Measurements from ENCODE around the gene PPRC1. TPM values are rescaled to one million over a fixed set of nuclear protein-coding genes. Genes with fewer than 3 reads are reported as not detected.

PPRC1 gene
- total RNA-seq, 1 experiment from 2014 or later: 79.4 TPM

DNA sequence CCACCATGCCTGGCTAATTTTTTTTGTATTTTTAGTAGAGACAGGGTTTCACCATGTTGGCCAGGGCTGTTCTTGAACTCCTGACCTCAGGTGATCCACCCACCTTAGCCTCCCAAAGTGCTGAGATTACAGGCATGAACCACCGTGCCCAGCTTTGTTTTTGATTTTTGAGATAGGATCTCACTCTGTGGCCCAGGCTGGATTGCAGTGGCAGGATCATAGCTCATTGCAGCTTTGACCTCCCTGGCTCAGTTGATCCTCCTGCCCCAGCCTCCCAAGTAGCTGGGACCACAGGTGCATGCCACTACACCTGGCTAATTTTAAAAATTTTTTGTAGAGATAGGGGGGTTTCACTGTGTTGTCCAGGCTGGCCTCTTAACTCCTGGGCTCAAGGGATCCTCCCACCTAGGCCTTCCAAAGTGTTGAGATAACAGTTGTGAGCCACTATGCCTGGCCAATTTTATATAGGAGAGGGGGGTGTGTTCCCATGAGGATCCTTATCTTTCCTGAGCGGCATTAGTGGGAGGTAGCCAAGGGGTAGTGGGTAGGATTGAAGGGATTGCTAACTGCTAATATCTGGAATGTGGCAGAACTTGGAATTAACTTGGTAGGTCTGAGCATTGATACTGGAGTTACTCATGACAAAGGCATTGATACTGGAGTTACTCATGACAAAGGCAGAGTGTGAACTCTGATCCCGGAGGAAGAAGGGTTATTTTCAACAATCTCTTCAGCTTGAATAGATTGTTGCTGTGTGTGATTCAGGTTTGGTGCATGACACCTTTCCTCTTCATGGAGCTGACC lies 18.3 kb downstream of the PPRC1 start:
- CTCF ChIA-PET: interaction anchor here (0.9 to 3.6 kb wide), 11 partner anchors 14 to 310 kb away, joined by 3 to 18 read pairs (median 4); partner anchors contain the start of gene PPRC1
- POLR2A ChIA-PET: interaction anchor here (0.6 to 1.5 kb wide), 8 partner anchors 11 to 95 kb away, joined by 3 to 9 read pairs (median 4); partner anchors contain the start of gene ARMH3
- Mint-ChIP-seq H3K27ac (peak overlapping the region; percentile 99), H3K4me3 (peak overlapping the region; percentile 98), H3K9me3 (no peaks in the 10 kb centered on the region), H3K36me3 (peaks cover 67% of the 10 kb centered on the region), H3K4me1 (peaks cover 24% of the 10 kb centered on the region), H3K27me3 (ENCODE audit: low read depth) (no peaks in the 10 kb centered on the region)
- TF ChIP-seq, protein P1, sequence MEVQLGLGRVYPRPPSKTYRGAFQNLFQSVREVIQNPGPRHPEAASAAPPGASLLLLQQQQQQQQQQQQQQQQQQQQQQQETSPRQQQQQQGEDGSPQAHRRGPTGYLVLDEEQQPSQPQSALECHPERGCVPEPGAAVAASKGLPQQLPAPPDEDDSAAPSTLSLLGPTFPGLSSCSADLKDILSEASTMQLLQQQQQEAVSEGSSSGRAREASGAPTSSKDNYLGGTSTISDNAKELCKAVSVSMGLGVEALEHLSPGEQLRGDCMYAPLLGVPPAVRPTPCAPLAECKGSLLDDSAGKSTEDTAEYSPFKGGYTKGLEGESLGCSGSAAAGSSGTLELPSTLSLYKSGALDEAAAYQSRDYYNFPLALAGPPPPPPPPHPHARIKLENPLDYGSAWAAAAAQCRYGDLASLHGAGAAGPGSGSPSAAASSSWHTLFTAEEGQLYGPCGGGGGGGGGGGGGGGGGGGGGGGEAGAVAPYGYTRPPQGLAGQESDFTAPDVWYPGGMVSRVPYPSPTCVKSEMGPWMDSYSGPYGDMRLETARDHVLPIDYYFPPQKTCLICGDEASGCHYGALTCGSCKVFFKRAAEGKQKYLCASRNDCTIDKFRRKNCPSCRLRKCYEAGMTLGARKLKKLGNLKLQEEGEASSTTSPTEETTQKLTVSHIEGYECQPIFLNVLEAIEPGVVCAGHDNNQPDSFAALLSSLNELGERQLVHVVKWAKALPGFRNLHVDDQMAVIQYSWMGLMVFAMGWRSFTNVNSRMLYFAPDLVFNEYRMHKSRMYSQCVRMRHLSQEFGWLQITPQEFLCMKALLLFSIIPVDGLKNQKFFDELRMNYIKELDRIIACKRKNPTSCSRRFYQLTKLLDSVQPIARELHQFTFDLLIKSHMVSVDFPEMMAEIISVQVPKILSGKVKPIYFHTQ (CRISPR knock-in tag; IDR thresholded peaks at IDR 0.05): no peak
- no peak for TF ChIP-seq CREB1 (CRISPR knock-in tag; IDR thresholded peaks at IDR 0.05)
- TF ChIP-seq, protein P2, sequence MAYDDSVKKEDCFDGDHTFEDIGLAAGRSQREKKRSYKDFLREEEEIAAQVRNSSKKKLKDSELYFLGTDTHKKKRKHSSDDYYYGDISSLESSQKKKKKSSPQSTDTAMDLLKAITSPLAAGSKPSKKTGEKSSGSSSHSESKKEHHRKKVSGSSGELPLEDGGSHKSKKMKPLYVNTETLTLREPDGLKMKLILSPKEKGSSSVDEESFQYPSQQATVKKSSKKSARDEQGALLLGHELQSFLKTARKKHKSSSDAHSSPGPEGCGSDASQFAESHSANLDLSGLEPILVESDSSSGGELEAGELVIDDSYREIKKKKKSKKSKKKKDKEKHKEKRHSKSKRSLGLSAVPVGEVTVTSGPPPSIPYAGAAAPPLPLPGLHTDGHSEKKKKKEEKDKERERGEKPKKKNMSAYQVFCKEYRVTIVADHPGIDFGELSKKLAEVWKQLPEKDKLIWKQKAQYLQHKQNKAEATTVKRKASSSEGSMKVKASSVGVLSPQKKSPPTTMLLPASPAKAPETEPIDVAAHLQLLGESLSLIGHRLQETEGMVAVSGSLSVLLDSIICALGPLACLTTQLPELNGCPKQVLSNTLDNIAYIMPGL (CRISPR knock-in tag; IDR thresholded peaks at IDR 0.05): peak; percentile 6; the same call in 1 of the 2 replicates
- TF ChIP-seq, protein P3, sequence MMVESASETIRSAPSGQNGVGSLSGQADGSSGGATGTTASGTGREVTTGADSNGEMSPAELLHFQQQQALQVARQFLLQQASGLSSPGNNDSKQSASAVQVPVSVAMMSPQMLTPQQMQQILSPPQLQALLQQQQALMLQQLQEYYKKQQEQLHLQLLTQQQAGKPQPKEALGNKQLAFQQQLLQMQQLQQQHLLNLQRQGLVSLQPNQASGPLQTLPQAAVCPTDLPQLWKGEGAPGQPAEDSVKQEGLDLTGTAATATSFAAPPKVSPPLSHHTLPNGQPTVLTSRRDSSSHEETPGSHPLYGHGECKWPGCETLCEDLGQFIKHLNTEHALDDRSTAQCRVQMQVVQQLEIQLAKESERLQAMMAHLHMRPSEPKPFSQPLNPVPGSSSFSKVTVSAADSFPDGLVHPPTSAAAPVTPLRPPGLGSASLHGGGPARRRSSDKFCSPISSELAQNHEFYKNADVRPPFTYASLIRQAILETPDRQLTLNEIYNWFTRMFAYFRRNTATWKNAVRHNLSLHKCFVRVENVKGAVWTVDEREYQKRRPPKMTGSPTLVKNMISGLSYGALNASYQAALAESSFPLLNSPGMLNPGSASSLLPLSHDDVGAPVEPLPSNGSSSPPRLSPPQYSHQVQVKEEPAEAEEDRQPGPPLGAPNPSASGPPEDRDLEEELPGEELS (CRISPR knock-in tag; IDR thresholded peaks at IDR 0.05): no peak
- TF ChIP-seq NFYB (CRISPR knock-in tag; conservative IDR thresholded peaks at IDR 0.05; ENCODE audit: low read depth): no peak
- TF ChIP-seq HMGA2 (CRISPR knock-in tag; IDR thresholded peaks at IDR 0.05): no peak
- TF ChIP-seq, protein P4, sequence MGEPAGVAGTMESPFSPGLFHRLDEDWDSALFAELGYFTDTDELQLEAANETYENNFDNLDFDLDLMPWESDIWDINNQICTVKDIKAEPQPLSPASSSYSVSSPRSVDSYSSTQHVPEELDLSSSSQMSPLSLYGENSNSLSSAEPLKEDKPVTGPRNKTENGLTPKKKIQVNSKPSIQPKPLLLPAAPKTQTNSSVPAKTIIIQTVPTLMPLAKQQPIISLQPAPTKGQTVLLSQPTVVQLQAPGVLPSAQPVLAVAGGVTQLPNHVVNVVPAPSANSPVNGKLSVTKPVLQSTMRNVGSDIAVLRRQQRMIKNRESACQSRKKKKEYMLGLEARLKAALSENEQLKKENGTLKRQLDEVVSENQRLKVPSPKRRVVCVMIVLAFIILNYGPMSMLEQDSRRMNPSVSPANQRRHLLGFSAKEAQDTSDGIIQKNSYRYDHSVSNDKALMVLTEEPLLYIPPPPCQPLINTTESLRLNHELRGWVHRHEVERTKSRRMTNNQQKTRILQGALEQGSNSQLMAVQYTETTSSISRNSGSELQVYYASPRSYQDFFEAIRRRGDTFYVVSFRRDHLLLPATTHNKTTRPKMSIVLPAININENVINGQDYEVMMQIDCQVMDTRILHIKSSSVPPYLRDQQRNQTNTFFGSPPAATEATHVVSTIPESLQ (CRISPR knock-in tag; IDR thresholded peaks at IDR 0.05): no peak
- no peak for TF ChIP-seq FOXK1 (CRISPR knock-in tag; IDR thresholded peaks at IDR 0.05)
- ATAC-seq (no peak; the same call in 1 of the 2 replicates), DNase-seq (ENCODE audit: low spot score) (no peak)

DNA sequence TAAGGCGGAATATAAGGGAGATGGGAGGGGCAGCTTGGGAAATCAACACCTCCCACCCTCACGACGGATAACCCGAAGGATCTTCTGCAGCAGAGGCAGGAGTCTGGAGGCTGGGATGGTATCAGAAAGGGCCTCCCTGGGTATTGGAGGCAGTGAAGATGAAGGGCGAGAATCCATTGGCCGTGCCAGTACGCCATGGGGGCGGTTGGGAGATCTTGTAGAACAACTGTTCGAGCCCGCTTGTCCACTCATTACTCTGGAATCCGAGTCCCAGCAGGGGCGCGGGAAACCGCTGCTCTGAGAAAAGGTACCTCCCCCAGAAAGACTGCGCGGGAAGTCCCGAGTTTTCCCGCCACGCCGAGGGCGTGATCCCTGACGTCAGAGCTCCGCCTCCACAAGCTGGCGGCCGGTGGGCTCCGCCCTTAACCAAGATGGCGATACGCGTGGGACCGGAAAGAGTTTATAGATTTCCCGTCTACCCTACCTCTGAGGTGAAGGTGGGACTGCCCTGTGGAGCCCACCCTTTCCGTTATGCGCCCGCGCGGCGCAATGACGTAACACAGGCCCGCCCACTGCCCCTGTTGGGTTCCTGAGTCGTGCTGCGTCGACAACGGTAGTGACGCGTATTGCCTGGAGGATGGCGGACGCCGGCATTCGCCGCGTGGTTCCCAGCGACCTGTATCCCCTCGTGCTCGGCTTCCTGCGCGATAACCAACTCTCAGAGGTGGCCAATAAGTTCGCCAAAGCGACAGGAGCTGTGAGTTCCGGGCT lies 19.1 kb downstream of the PPRC1 start, which contains the start of gene NOLC1:
Gene NOLC1, plus strand, starts transcription at position 616 of the 771 bp plus-strand sequence. Its CDS starts 22 bp downstream, at position 638.
- CTCF ChIA-PET: interaction anchor here (0.9 to 3.6 kb wide), 11 partner anchors 13 to 311 kb away, joined by 3 to 18 read pairs (median 4); partner anchors contain the start of gene PPRC1
- TF ChIP-seq FOXP1 (CRISPR knock-in tag; IDR thresholded peaks at IDR 0.05; ENCODE audit: borderline replicate concordance) (peak; percentile 95; the same call in 1 of the 2 replicates), TP53 (CRISPR knock-in tag; IDR thresholded peaks at IDR 0.05) (peak; percentile 93), JAZF1 (CRISPR knock-in tag; IDR thresholded peaks at IDR 0.05) (no peak)
- TF ChIP-seq, protein P1 (CRISPR knock-in tag; IDR thresholded peaks at IDR 0.05): no peak; the same call in 1 of the 2 replicates
- TF ChIP-seq, protein P5, sequence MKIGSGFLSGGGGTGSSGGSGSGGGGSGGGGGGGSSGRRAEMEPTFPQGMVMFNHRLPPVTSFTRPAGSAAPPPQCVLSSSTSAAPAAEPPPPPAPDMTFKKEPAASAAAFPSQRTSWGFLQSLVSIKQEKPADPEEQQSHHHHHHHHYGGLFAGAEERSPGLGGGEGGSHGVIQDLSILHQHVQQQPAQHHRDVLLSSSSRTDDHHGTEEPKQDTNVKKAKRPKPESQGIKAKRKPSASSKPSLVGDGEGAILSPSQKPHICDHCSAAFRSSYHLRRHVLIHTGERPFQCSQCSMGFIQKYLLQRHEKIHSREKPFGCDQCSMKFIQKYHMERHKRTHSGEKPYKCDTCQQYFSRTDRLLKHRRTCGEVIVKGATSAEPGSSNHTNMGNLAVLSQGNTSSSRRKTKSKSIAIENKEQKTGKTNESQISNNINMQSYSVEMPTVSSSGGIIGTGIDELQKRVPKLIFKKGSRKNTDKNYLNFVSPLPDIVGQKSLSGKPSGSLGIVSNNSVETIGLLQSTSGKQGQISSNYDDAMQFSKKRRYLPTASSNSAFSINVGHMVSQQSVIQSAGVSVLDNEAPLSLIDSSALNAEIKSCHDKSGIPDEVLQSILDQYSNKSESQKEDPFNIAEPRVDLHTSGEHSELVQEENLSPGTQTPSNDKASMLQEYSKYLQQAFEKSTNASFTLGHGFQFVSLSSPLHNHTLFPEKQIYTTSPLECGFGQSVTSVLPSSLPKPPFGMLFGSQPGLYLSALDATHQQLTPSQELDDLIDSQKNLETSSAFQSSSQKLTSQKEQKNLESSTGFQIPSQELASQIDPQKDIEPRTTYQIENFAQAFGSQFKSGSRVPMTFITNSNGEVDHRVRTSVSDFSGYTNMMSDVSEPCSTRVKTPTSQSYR (CRISPR knock-in tag; IDR thresholded peaks at IDR 0.05): 0 out of 2 replicates have a peak, but pooled peaks have one; percentile 82

More for the DNA sequence above, 19.1 kb downstream of the PPRC1 start, which contains the start of gene NOLC1:
- Mint-ChIP-seq H3K9me3 (no peaks in the 10 kb centered on the region), H3K4me3 (peak within 1 kb of the TSS; percentile 98), H3K4me1 (peaks cover 24% of the 10 kb centered on the region), H3K36me3 (peaks cover 68% of the 10 kb centered on the region), H3K27me3 (ENCODE audit: low read depth) (no peaks in the 10 kb centered on the region), H3K27ac (peak within 1 kb of the TSS; percentile 99)
- POLR2A ChIA-PET: interaction anchor here (0.6 to 1.5 kb wide), 8 partner anchors 12 to 96 kb away, joined by 3 to 9 read pairs (median 4); partner anchors contain the start of gene ARMH3
- DNase-seq (ENCODE audit: low spot score): peak; percentile 100
- ATAC-seq: peak; percentile 95

Data from WTC11 (cell line).